K562 (cell line): Measurements from ENCODE around the gene BAG5. TPM values are rescaled to one million over a fixed set of nuclear protein-coding genes. Genes with fewer than 3 reads are reported as not detected.

Experiments
- ARID2 ChIP-seq: fragments of 450-650 bp; IDR thresholded peaks from 2 replicates; pipeline ENCODE4 v1.6.1; 2017; ENCODE audit warnings: antibody characterized with exemption, mild to moderate bottlenecking
- CC2D1A ChIP-seq: fragments of 450-650 bp; IDR thresholded peaks from 2 replicates; pipeline ENCODE4 v1.6.1; 2017; ENCODE audit warnings: mild to moderate bottlenecking
- CCAR2 ChIP-seq: fragments of 200-400 bp; formaldehyde crosslinking; IDR thresholded peaks from 2 replicates; pipeline ENCODE4 v1.6.1; 2017; ENCODE audit warnings: mild to moderate bottlenecking, low read depth, low read length
- CREB3 ChIP-seq: fragments of 450-650 bp; conservative IDR thresholded peaks from 2 replicates; pipeline ENCODE4 v1.6.1; 2016; ENCODE audit warnings: missing genetic modification characterization, low read depth, mild to moderate bottlenecking, missing compliant biosample characterization, moderate library complexity
- CTBP1 ChIP-seq: fragments of 450-650 bp; IDR thresholded peaks from 2 replicates; pipeline ENCODE4 v1.6.1; 2016; ENCODE audit warnings: borderline replicate concordance
- DEAF1 ChIP-seq: fragments of 450-650 bp; formaldehyde crosslinking; IDR thresholded peaks from 2 replicates; pipeline ENCODE4 v1.4.0; 2020; ENCODE audit warnings: mild to moderate bottlenecking, moderate library complexity
- DLX4 ChIP-seq: fragments of 250-450 bp; sonication (Bioruptor Pico); IDR thresholded peaks from 2 replicates; pipeline ENCODE4 v1.6.1; 2021; ENCODE audit warnings: mild to moderate bottlenecking
- E2F4 ChIP-seq: sonication (generic); formaldehyde crosslinking; IDR thresholded peaks from 2 replicates; pipeline ENCODE4 v1.8.0; 2022; ENCODE audit warnings: mild to moderate bottlenecking, low read depth, missing genetic modification reagents
- ELF4 ChIP-seq: fragments of 450-650 bp; formaldehyde crosslinking; IDR thresholded peaks from 2 replicates; pipeline ENCODE4 v1.4.0; 2022; ENCODE audit warnings: missing genetic modification characterization
- IRF2 ChIP-seq: sonication (generic); formaldehyde crosslinking; IDR thresholded peaks from 2 replicates; pipeline ENCODE4 v1.8.1; 2022; ENCODE audit warnings: mild to moderate bottlenecking, missing genetic modification reagents
- MTA1 ChIP-seq: fragments of 450-650 bp; IDR thresholded peaks from 2 replicates; pipeline ENCODE4 v1.6.1; 2017; ENCODE audit warnings: borderline replicate concordance
- MTA3 ChIP-seq: fragments of 450-650 bp; formaldehyde crosslinking; IDR thresholded peaks from 2 replicates; pipeline ENCODE4 v1.6.1; 2017; ENCODE audit warnings: mild to moderate bottlenecking, borderline replicate concordance
- NBN ChIP-seq: fragments of 450-650 bp; IDR thresholded peaks from 2 replicates; pipeline ENCODE4 v1.6.1; 2016; ENCODE audit warnings: low read depth, mild to moderate bottlenecking
- NFE2L1 ChIP-seq: fragments of 450-650 bp; IDR thresholded peaks from 2 replicates; pipeline ENCODE4 v1.6.1; 2016; ENCODE audit warnings: missing genetic modification characterization, low read depth, mild to moderate bottlenecking, missing compliant biosample characterization, moderate library complexity, borderline replicate concordance
- PCBP2 ChIP-seq: fragments of 200-400 bp; formaldehyde crosslinking; IDR thresholded peaks from 2 replicates; pipeline ENCODE4 v1.6.1; 2018; ENCODE audit warnings: low read length, low read depth, mild to moderate bottlenecking, moderate library complexity; ENCODE audit not compliant: poor library complexity, severe bottlenecking
- PRPF4 ChIP-seq: fragments of 200-400 bp; formaldehyde crosslinking; IDR thresholded peaks from one replicate; pipeline ENCODE4 v1.6.1; 2017; ENCODE audit warnings: low read length, low read depth, mild to moderate bottlenecking; ENCODE audit not compliant: insufficient read depth, poor library complexity, severe bottlenecking
- RFX5 ChIP-seq: IDR thresholded peaks from 2 replicates; pipeline ENCODE4 v1.6.1; 2011; ENCODE audit warnings: low read depth, mild to moderate bottlenecking, improper control_type of control experiment, low read length
- STAG1 ChIP-seq: sonication (generic); formaldehyde crosslinking; IDR thresholded peaks from 2 replicates; pipeline ENCODE4 v1.5.0; 2020; ENCODE audit warnings: missing genetic modification reagents, borderline replicate concordance
- ZBTB12 ChIP-seq: fragments of 250-450 bp; sonication (Bioruptor Pico); IDR thresholded peaks from 2 replicates; pipeline ENCODE4 v1.4.0; 2020
- ZBTB7A ChIP-seq: IDR thresholded peaks from 2 replicates; pipeline ENCODE4 v1.6.1; 2011; ENCODE audit warnings: low read depth, mild to moderate bottlenecking, low read length, moderate library complexity, borderline replicate concordance; ENCODE audit not compliant: control insufficient read depth
- ZNF134 ChIP-seq: fragments of 250-450 bp; sonication (Bioruptor Pico); conservative IDR thresholded peaks from 2 replicates; pipeline ENCODE4 v1.4.0; 2020
- ZNF695 ChIP-seq: fragments of 450-650 bp; formaldehyde crosslinking; IDR thresholded peaks from 2 replicates; pipeline ENCODE4 v1.4.0; 2020; ENCODE audit warnings: mild to moderate bottlenecking, moderate library complexity
- ZNF766 ChIP-seq: fragments of 200-800 bp; sonication (Bioruptor generic); conservative IDR thresholded peaks from 2 replicates; pipeline ENCODE4 v1.6.1; 2016; ENCODE audit warnings: missing genetic modification characterization, missing compliant biosample characterization
- polyA plus RNA-seq, 8 experiments: library from polyadenylated mRNA; depleted of rRNA in 4 of 8; stranded (reverse) in 5 of 8; unstranded in 3 of 8; fragments of >200 nt; fragmentation: Nextera tagmentation in 2 of 8; fragmentation: Illumina TruSeq in 1 of 8; extraction: Ambion mirVana in 2 of 8; extraction: Trizol in 1 of 8; gene quantifications; 2 replicates each; pipeline versions ENCODE4 v1.2.1 to v1.2.3, GENCODE V29; 2011 to 2014; ENCODE audit warnings: inconsistent platforms in 1 of 8, missing spikeins in 1 of 8
- total RNA-seq, 7 experiments: library from RNA; depleted of rRNA in 6 of 7; stranded (reverse); fragments of >200 nt in 6 of 7; fragmentation: Illumina TruSeq in 2 of 7; extraction: Trizol in 2 of 7; gene quantifications; 2 replicates each; pipeline versions ENCODE4 v1.2.1 to v1.2.3, GENCODE V29; 2011 to 2021; ENCODE audit warnings: low replicate concordance in 1 of 7

Gene BAG5
- total and polyA plus RNA-seq, 9 of the 15 experiments (the other 6 are each of a cell fraction or from before 2014, with no cell fraction given): 7.9 to 21.4 (median 13.2) TPM

GRCh38 chr14:103546652-103547454 is 15.6 kb downstream of the BAG5 start (continued):
- TF ChIP-seq PRPF4: no peak
- TF ChIP-seq CC2D1A: peak; percentile 59
- TF ChIP-seq PCBP2: no peak
- no peak for TF ChIP-seq CCAR2
- TF ChIP-seq CREB3 (tag): no peak
- TF ChIP-seq IRF2 (CRISPR knock-in tag): no peak
- TF ChIP-seq ELF4 (CRISPR knock-in tag): no peak
- peak; percentile 31; the same call in 1 of the 2 replicates for TF ChIP-seq MTA3
- TF ChIP-seq CTBP1: peak; percentile 63
- TF ChIP-seq NFE2L1: no peak
- TF ChIP-seq STAG1: peak; percentile 96
- peak; percentile 62 for TF ChIP-seq DEAF1 (CRISPR knock-in tag)
- no peak for TF ChIP-seq E2F4 (CRISPR knock-in tag)
- TF ChIP-seq ZBTB7A: peak; percentile 60; the same call in 1 of the 2 replicates
- no peak for TF ChIP-seq RFX5
- no peak for TF ChIP-seq ZNF695
- TF ChIP-seq ARID2: peak; percentile 83; the same call in 1 of the 2 replicates
- TF ChIP-seq NBN: no peak
- no peak for TF ChIP-seq DLX4 (CRISPR knock-in tag)
- TF ChIP-seq ZNF766 (CRISPR knock-in tag): no peak
- no peak for TF ChIP-seq MTA1
- no peak for TF ChIP-seq ZNF134 (CRISPR knock-in tag)
- no peak for TF ChIP-seq ZBTB12 (CRISPR knock-in tag)
